GM21515 (cell line): ENCODE measurements around the gene CERS2.
"Not testable (repeated sequence)": the region's sequence is repeated elsewhere in the genome, so short reads cannot be mapped to it uniquely, and the experiment has no call there.

Experiments
- ATAC-seq: cut with Tn5 transposase; IDR thresholded peaks from one replicate; pipeline ENCODE4 v1.9.1; 2021; ENCODE audit not compliant: unreplicated experiment

Gene CERS2

GRCh38 chr1:150970808-150971582, 3.6 kb downstream of the CERS2 start:
- ATAC-seq = no peak

GRCh38 chr1:150969626-150970025, 5.0 kb downstream of the CERS2 start:
- no peak for ATAC-seq

- ATAC-seq = no peak
Measured at GRCh38 chr1:150968491-150968890, 6.1 kb downstream of the CERS2 start.

- ATAC-seq = no peak
Measured at GRCh38 chr1:150967936-150968335, 6.7 kb downstream of the CERS2 start.

- no peak for ATAC-seq
Measured at GRCh38 chr1:150966011-150966410, 8.6 kb downstream of the CERS2 start.

- no peak for ATAC-seq
Measured at GRCh38 chr1:150965605-150966004, 9.0 kb downstream of the CERS2 start.

GRCh38 chr1:150964164-150964489, 10.5 kb downstream of the CERS2 start:
- ATAC-seq = no peak

- ATAC-seq = no peak
Measured at GRCh38 chr1:150963321-150964163, 11.1 kb downstream of the CERS2 start.

GRCh38 chr1:150961756-150962155, 12.9 kb downstream of the CERS2 start:
- no peak for ATAC-seq

GRCh38 chr1:150960646-150961045, 14.0 kb downstream of the CERS2 start:
- no peak for ATAC-seq

- no peak for ATAC-seq
Measured at GRCh38 chr1:150957666-150958065, 17.0 kb downstream of the CERS2 start.

GRCh38 chr1:150955280-150955679, 19.4 kb downstream of the CERS2 start:
- ATAC-seq = no peak

GRCh38 chr1:150954708-150955107, 19.9 kb downstream of the CERS2 start:
- no peak for ATAC-seq

- no peak for ATAC-seq
Measured at GRCh38 chr1:150944856-150945255, 29.8 kb downstream of the CERS2 start.

- ATAC-seq = no peak
Measured at GRCh38 chr1:150931773-150932172, 42.9 kb downstream of the CERS2 start.

- ATAC-seq = not testable (repeated sequence)
Measured at GRCh38 chr1:150928775-150929174, 45.9 kb downstream of the CERS2 start.

GRCh38 chr1:150928286-150928685, 46.3 kb downstream of the CERS2 start:
- no peak for ATAC-seq

- no peak for ATAC-seq
Measured at GRCh38 chr1:150927624-150928023, 47.0 kb downstream of the CERS2 start.

- peak; percentile 81 for ATAC-seq
Measured at GRCh38 chr1:150926097-150926741, 48.4 kb downstream of the CERS2 start, which contains the start of gene SETDB1. Gene SETDB1 (plus strand): TSS chr1:150926363. CDS start chr1:150927715, 1,352 bp downstream.

- no peak for ATAC-seq
Measured at GRCh38 chr1:150925080-150925479, 49.6 kb downstream of the CERS2 start.

GRCh38 chr1:150922519-150922975, 52.1 kb downstream of the CERS2 start:
- peak; percentile 48 for ATAC-seq

- ATAC-seq = no peak
Measured at GRCh38 chr1:150917387-150917786, 57.2 kb downstream of the CERS2 start.
